GM19099 (cell line): ENCODE data around the gene RASAL2.

Experiments used
- POLR2A ChIP-seq: IDR thresholded peaks from 3 replicates; pipeline ENCODE4 v1.6.1; 2011; ENCODE audit warnings: low read depth; ENCODE audit not compliant: insufficient read length; ENCODE audit errors: extremely low read depth

Gene RASAL2

GRCh38 chr1:178388418-178389145 is 294.7 kb downstream of the RASAL2 start:
- no peak for TF ChIP-seq POLR2A

- TF ChIP-seq POLR2A: no peak
These were observed 295.5 kb downstream of the RASAL2 start for GRCh38 chr1:178389441-178389840.

- TF ChIP-seq POLR2A: no peak
These were observed 299.5 kb downstream of the RASAL2 start for GRCh38 chr1:178393370-178393769.

GRCh38 chr1:178396789-178397188 is 302.9 kb downstream of the RASAL2 start:
- no peak for TF ChIP-seq POLR2A

- TF ChIP-seq POLR2A: no peak
These were observed 303.8 kb downstream of the RASAL2 start for GRCh38 chr1:178397678-178398077.

- no peak for TF ChIP-seq POLR2A
These were observed 305.3 kb downstream of the RASAL2 start for GRCh38 chr1:178399177-178399728.

GRCh38 chr1:178405137-178405536 is 311.2 kb downstream of the RASAL2 start:
- TF ChIP-seq POLR2A: no peak

GRCh38 chr1:178407215-178407614 is 313.3 kb downstream of the RASAL2 start:
- no peak for TF ChIP-seq POLR2A

- no peak for TF ChIP-seq POLR2A
These were observed 313.8 kb downstream of the RASAL2 start for GRCh38 chr1:178407655-178408054.

- no peak for TF ChIP-seq POLR2A
These were observed 315.0 kb downstream of the RASAL2 start for GRCh38 chr1:178408871-178409270.

GRCh38 chr1:178409541-178409940 is 315.6 kb downstream of the RASAL2 start:
- no peak for TF ChIP-seq POLR2A

GRCh38 chr1:178411756-178412399 is 318.0 kb downstream of the RASAL2 start:
- TF ChIP-seq POLR2A: no peak

GRCh38 chr1:178412400-178412770 is 318.5 kb downstream of the RASAL2 start:
- no peak for TF ChIP-seq POLR2A

- no peak for TF ChIP-seq POLR2A
These were observed 324.0 kb downstream of the RASAL2 start for GRCh38 chr1:178417858-178418257.

- TF ChIP-seq POLR2A: no peak
These were observed 324.5 kb downstream of the RASAL2 start for GRCh38 chr1:178418284-178418955.

- TF ChIP-seq POLR2A: no peak
These were observed 340.5 kb downstream of the RASAL2 start for GRCh38 chr1:178434360-178434759.
